HG03159 (cell line): ENCODE data around the gene MEPCE.

Source experiments
- ATAC-seq: cut with Tn5 transposase; IDR thresholded peaks from one replicate; pipeline ENCODE4 v1.9.1; 2021; ENCODE audit warnings: mild to moderate bottlenecking, moderate library complexity; ENCODE audit not compliant: unreplicated experiment

MEPCE gene

DNA sequence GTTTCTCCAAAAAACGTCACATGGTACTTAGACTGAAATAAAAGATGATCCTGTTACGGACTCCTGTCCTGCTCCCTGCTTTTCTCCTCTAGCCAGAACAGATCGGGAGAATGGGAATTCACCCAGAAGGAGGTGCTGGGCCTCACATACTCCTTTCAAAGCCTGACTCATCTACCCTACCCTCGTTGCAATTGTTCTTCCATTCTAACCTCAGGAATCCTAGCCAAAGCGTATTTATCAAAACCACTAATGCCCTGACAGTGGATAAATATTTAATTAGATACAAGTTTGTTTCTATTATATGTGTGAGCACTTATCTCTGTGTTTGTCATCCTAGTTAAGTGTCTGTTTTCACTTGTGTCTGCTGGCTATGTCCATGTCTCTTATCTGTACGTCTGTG lies 22.9 kb upstream of the MEPCE start:
- no peak for ATAC-seq

- no peak for ATAC-seq
These were observed 22.1 kb upstream of the MEPCE start for GRCh38 chr7:100407285-100408180.

GRCh38 chr7:100411101-100411500 lies 18.5 kb upstream of the MEPCE start:
- no peak for ATAC-seq

DNA sequence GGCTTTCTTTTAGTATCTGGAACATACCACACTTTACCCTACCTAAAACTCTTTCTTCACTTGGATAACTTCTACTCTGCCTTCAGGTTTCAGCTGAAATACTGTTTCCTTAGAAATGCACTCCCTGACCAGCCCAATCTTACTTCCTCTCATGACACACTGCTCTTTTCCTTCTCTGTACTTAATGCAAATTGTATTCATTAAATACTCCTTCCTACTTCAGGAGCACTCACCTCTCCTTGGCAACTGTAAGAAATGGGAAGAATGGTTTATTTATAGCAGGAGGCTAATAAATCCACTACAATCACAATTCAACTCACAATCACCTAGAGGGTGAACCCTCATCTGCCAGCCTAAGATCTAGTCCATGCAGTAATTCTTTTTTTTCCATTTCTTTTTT lies 16.3 kb upstream of the MEPCE start:
- no peak for ATAC-seq

DNA sequence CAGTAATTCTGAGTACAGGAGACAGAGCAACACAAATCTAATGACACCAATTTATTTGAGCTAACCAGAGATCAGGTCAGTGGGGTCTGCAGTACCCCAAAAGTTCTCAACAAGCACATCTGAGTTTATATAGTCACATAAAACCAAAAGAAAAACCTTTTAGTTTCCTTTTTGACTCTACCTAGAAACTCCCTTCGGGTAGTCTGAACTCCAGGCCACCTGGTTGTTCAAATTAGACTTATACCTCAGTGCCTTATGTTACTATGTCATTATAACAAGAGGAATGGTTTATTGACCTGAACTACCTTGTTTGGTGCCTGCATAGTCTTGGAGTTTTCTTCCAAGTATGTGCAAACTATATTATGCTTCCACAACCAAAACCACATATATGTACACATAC lies 15.7 kb upstream of the MEPCE start:
- peak; percentile 61 for ATAC-seq

GRCh38 chr7:100415448-100415847 lies 14.2 kb upstream of the MEPCE start:
- ATAC-seq: no peak

- no peak for ATAC-seq
These were observed 10.5 kb upstream of the MEPCE start for GRCh38 chr7:100418930-100419659.

- ATAC-seq: no peak
These were observed 9.9 kb upstream of the MEPCE start for GRCh38 chr7:100419660-100420226.

DNA sequence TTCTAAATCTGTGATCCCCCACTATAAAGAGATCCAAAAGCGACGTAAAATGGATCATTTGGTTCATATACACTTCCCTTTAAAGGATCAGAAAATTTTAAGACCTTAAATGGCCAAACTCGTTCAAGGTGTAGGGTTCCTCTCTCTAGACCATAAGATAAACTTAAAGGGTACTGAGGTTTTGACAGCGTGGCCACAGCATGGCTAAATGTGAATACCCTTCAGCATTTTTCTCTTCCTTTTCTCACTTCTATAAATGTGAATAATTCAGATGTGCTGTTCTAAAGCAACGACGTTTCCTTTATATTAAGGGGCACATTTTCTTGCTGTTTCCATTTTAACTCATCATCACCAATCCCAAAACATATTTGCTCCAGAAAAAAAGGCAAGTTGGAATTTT lies 6.3 kb upstream of the MEPCE start:
- ATAC-seq: no peak

DNA sequence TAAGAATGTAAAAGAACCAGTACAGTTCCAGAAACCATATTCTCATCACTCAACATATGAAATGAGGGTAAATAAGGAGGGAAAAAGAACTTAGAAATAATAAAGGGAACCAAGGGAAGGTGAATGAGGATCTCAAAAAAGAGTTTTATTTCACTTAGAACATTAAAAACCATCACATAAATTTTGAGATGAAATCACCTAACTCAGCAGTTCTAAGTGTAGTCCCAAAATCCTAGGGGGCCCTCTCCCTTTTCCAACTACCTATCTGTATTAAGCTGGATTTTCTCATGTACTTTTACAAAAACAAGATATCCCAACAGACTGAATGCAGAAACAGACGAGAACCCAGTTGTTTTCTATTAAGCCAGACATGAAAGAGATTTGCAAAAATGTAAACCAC lies 4.3 kb upstream of the MEPCE start:
- no peak for ATAC-seq

DNA sequence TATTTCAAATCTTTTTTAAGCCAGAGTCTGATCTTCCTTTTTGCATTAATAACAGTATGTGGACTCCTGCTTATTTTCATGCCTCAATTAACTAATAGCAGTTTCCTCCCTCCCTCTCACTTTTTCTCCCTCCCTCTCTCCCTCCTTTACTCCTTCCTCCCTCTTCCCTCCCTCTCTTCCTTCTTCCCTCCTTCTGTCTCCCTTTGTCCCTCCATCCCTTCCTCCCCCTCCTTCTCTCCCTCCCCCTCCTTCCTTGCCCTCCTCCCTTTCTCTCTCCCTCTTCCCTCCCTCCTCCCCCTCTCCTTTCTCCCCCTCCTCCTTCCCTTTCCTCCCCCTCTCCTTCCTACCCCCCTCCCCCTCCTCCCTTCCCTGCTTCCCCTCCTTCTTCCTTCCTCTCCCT lies 3.1 kb upstream of the MEPCE start:
- ATAC-seq: no peak

- ATAC-seq: no peak
These were observed 1.9 kb upstream of the MEPCE start for GRCh38 chr7:100427762-100428198.

- peak; percentile 42 for ATAC-seq
These were observed 1.2 kb upstream of the MEPCE start, which contains the start of gene ZCWPW1 for GRCh38 chr7:100428199-100428966. Gene ZCWPW1 (minus strand): TSS chr7:100428703. CDS start chr7:100420649, 8,054 bp downstream.

GRCh38 chr7:100428967-100429636 lies 529 bp upstream of the MEPCE start:
- ATAC-seq: peak; percentile 47

DNA sequence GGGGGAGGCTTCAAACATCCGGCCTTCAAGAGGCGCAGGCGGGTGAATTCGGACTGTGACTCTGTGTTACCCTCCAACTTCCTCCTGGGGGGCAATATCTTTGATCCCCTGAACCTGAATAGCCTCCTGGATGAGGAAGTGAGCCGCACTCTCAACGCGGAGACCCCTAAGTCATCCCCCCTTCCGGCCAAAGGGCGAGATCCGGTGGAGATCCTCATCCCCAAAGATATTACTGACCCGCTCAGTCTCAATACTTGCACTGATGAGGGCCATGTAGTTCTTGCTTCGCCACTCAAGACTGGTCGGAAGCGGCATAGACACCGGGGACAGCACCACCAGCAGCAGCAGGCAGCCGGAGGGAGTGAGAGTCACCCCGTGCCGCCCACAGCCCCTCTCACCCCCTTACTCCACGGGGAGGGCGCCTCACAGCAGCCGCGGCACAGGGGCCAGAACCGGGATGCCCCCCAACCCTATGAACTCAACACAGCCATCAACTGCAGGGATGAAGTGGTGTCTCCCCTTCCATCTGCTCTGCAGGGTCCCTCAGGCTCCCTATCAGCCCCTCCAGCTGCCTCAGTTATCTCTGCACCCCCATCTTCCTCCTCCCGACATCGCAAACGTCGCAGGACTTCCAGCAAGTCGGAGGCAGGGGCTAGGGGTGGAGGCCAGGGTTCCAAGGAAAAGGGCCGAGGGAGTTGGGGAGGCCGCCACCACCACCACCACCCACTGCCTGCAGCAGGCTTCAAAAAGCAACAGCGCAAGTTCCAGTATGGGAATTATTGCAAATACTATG lies 1.1 kb downstream of the MEPCE start:
- ATAC-seq: no peak

- ATAC-seq: no peak
These were observed 1.7 kb downstream of the MEPCE start for GRCh38 chr7:100431286-100431735.

- no peak for ATAC-seq
These were observed 2.4 kb downstream of the MEPCE start for GRCh38 chr7:100432053-100432452.

- no peak for ATAC-seq
These were observed 3.1 kb downstream of the MEPCE start for GRCh38 chr7:100432621-100433275.

DNA sequence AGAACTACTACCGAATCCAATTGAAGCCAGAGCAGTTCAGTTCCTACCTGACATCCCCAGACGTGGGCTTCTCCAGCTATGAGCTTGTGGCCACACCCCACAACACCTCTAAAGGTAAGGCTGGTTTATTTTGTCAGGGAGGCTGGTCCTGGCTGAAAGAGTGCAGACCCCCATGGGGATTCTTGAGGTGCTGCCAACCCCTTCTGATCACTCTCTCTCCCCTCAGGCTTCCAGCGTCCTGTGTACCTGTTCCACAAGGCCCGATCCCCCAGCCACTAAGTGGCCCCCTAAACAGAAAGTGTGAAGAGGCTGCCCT lies 3.6 kb downstream of the MEPCE start:
- no peak for ATAC-seq
